ENCODE results near the gene IL1RAPL2. TPM values are rescaled to one million over a fixed set of nuclear protein-coding genes. Genes with fewer than 3 reads are reported as not detected.
"Not testable (repeated sequence)": the region's sequence is repeated elsewhere in the genome, so short reads cannot be mapped to it uniquely, and the experiment has no call there.

IL1RAPL2 gene
- total RNA-seq, 1 experiment from 2014 or later: not detected

DNA sequence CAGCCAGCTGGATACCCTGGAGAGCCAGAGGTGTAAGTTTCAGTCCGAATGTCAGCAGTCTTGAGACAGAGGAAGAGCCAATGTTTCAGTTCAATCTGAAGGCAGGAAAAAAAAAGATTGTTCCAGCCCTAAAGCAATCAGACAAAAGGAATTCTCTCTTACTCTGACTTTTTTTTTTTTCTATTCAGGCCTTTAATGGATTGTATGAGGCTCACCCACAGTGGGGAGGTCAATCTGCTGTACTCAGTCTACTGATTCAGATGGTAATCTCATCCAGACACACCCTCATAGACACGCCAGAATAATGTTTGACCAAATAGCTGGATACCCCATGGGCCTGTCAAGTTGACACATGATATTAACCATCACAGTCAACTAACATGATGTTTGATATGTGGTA lies 602.6 kb downstream of the IL1RAPL2 start:
- no peak for DNase-seq (ENCODE audit: low read depth)

DNA sequence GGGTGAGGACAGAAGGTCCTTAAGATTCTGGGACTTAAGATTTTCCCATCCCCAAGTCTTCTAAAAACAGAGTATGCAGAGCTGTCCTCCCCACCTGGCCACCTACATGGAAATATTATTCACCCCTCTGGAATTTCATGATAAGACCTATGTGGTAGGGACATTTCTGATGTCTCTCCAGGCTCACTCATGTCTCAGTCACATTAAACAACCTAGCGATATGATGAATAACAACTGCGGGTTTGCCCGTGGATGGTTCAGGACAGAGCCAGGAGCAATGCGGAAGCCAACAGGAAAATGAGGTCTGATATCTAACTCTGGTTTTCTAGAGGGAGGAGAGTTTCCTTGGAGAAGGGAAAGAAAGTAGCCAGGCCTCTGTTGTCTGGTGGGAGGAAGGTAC lies 607.1 kb downstream of the IL1RAPL2 start:
- DNase-seq (ENCODE audit: low read depth): no peak

DNA sequence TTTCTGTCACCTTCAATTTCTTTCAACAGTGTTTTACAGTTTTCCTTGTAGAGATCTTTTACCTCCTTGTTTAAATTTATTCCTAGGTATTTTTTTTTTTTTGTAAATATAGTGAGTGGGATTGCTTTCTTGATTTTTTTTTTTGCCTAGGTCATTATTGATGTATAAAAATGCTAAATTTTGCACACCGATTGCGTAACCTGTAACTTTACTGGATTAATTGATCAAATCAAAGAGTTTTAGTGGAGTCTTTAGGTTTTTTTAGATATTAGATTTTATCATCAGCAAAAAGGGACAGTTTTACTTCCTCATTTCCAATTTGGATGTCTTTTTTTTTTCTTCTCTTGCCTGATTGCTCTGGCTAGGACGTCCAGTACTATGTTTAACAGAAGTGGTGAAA lies 613.6 kb downstream of the IL1RAPL2 start:
- DNase-seq (ENCODE audit: low read depth): no peak

DNA sequence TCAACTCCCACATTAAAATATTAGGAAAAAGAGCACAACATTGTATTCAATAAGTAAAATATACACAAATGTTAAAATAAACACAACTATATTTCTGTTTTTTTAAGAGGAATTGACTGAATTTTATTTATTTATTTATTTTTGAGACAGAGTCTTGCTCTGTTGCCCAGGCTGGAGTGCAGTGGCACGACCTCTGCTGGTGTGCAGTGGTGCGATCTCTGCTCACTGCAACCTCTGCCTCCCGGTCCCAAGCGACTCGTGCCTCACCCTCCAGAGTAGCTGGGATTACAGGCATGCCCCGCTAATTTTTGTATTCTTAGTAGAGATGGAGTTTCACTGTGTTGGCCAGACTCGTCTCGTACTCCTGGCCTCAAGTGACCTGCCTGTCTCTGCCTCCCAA lies 623.1 kb downstream of the IL1RAPL2 start:
- no peak for DNase-seq (ENCODE audit: low read depth)

DNA sequence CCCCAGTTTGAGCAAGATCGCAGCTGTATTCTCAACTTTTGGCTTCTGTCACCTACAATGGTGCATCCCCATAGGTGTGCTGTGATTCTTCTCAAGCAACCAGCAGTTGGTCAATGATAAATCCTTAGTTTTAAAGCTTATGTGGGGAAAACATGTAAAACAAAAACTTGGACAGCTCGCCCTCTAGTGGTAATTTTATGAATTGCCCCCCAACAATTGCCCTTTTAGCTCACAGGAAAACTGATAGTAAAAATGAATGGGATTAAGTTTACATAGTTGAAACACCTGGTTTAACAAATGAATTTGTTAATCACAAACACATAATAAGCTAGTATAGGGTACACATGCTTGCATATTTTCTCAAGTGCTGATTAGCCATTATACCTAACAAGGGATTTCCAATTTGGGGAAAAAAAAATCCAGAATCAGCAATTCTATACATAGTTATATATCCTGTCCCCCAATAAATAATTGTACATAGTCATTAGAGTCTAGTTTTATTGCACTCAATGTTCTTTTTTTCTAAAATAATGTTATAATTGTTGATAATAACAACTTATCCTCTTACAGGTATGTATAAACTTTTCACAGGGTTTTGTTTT lies 624.4 kb downstream of the IL1RAPL2 start:
- DNase-seq (ENCODE audit: low read depth): peak; percentile 8

DNA sequence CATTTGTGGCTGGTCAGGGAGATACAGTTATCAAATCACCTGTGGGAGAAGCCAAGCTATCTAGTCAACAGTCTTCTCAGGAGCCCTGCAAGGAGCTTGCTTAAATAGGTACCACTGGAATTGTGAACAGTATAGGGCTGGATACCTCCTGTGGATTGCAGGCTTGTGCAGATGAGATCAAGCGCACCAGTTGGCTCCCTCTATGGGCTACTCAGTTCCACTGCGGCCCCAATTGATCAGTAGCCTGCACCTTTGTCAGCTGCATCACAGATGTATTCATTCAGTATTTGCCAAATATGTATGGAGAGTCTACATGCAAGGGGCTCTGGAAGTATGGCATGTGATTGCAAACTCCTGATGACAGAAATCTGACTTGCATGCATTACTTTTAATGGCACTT lies 625.9 kb downstream of the IL1RAPL2 start:
- DNase-seq (ENCODE audit: low read depth): peak; percentile 1

GRCh38 chrX:105209406-105209805 lies 643.4 kb downstream of the IL1RAPL2 start:
- DNase-seq (ENCODE audit: low read depth): no peak

- DNase-seq (ENCODE audit: low read depth): no peak
Measured at GRCh38 chrX:105210258-105210657, 644.3 kb downstream of the IL1RAPL2 start.

DNA sequence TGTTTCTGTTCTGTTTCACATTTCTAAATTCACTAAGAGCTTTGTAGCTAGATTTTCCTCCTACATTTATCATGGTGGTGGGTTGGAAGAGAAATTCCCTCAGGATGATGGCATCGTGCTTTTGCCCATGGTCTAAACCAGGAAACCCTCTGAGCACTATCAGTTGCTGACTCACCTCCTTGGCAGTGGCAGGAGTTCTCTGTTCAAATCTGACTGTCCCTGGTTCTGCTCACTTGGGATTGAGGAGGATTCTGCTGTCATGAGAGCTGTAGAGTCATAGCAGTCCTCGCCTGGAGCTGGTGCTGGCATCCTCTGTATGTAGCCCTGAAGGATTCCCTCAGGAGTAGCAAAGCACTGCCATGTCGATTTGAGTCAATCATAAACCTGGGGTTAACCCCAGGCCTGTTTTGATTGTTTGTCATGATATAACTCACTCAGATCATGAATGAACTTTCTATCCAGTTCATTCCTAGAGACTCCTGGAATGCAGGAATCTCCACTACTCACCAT lies 645.1 kb downstream of the IL1RAPL2 start:
- no peak for DNase-seq (ENCODE audit: low read depth)

GRCh38 chrX:105219454-105220401 lies 653.7 kb downstream of the IL1RAPL2 start:
- DNase-seq (ENCODE audit: low read depth): no peak

GRCh38 chrX:105220636-105221035 lies 654.6 kb downstream of the IL1RAPL2 start, which contains the start of gene TEX13A:
Gene TEX13A, minus strand, starts transcription at chrX:105220694. Its CDS starts 297 bp downstream, at chrX:105220397.
- no peak for DNase-seq (ENCODE audit: low read depth)

DNA sequence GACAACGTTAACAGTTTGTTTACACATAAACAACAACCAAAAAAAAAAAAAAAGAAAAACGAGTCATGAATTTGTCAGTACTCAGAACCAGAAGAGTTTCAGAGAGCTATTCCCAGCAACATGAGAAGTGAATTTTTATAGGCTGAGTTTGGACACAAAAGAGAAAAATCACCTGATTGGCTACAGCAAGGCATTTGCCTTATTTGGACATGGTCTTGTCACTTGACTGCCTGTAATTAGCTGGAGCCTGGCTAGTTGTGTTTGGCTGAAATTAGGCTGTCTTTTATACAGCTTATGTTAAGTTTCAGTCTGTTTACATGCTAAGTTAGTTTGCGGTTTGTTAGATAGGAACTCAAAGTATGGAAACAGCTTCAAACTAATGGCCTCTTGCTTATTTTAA lies 655.4 kb downstream of the IL1RAPL2 start:
- DNase-seq (ENCODE audit: low read depth): no peak

DNA sequence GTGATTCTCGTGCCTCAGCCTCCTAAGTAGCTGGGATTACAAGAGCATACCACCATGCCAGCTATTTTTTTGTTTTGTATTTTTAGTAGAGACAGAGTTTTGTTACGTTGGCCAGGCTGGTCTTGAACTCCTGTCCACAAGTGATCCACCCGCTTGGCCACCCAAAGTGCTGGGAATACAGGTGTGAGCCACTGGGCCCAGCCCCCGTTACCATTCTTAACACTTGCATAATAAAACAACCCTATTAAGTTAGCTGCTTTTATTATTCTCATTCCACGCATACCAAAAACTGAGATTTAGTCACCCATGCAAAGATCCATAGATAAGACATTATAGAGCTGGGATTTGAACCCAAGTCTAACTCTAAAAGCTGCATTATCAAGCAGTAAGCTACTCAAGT lies 660.5 kb downstream of the IL1RAPL2 start:
- no peak for DNase-seq (ENCODE audit: low read depth)

DNA sequence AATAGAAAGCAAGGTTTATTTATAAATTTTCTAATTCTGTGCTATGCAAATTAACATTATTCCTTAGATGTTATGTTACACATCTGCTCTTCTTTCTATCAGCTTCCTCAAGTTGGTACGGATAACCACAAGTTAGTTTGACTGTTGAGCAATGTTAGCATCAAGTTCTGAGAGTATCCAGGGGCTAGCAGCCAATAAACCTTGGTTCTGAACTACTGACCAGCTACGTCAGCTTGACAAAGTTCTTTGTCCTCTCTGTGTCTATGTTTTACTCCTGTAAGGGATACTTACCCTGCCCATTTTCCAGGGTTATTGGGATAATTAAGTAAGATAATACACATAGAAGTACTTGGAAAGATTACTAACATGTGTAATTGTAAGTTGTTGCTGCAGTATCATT lies 662.6 kb downstream of the IL1RAPL2 start:
- DNase-seq (ENCODE audit: low read depth): no peak

- DNase-seq (ENCODE audit: low read depth): no peak
Measured at GRCh38 chrX:105229146-105229545, 663.1 kb downstream of the IL1RAPL2 start.

DNA sequence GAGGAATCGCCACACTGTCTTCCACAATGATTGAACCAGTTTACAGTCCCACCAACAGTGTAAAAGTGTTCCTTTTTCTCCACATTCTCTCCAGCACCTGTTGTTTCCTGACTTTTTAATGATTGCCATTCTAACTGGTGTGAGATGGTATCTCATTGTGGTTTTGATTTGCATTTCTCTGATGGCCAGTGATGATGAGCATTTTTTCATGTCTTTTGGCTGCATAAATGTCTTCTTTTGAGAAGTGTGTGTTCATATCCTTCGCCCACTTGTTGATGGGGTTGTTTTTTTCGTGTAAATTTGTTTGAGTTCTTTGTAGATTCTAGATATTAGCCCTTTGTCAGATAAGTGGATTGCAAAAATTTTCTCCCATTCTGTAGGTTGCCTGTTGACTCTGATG lies 671.4 kb downstream of the IL1RAPL2 start:
- not testable (repeated sequence) for DNase-seq (ENCODE audit: low read depth)

GRCh38 chrX:105241056-105241455 lies 675.1 kb downstream of the IL1RAPL2 start:
- DNase-seq (ENCODE audit: low read depth): no peak

DNA sequence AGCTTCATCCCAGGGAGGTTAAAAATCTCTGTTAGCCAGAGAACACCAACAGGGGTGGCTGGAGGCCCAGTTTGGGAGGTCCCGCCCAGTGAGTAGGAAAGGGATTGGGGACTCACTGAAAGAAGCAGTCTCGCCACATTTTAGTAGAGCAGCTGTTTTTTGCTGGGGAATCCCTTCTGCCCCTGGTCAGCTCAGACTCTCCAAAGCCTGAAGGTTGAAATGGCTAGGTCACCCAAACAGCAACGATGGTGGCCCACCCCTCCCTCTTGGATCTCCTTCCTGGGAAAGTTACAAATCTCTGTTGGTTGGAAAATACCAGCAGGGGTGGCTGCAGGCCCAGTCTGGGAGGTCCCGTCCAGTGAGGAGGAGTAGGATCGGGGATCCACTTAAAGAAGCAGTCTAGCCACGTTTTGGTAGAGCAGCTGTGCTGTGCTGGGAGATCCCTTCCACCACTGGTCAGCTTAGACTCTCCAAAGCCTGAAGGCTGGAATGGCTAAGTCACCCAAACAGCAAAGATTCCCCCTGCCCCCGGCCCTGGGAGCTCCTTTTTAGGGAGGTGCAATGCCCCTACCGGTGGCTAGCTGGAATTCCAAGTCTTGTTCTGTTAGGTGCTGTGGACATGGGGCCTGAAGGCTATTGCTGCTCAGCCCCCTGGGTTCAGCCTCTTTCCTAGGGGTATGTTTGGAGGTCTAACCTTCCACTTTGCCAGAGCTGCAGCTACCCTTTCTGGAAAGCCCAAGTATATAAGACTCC lies 694.5 kb downstream of the IL1RAPL2 start:
- no peak for DNase-seq (ENCODE audit: low read depth)

- DNase-seq (ENCODE audit: low read depth): no peak
Measured at GRCh38 chrX:105263171-105263570, 697.2 kb downstream of the IL1RAPL2 start.

DNA sequence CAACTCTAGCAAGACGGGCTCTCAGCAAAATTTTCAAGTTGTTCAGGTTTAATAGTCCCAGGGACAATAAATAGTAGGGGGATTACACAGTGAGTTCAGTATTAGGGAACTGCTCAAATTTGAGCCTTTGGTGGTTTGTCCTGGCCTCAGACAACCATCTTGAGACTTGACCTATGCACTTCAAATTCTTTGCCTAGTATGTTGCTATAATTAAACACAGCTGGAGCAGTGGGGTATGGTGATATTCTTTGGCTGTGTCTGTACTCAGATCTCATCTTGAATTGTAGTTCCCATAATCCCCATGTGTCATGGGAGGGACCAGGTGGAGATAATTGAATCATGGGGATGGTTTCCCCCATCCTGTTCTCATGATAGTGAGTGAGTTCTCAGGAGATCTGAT lies 697.8 kb downstream of the IL1RAPL2 start:
- DNase-seq (ENCODE audit: low read depth): no peak

DNA sequence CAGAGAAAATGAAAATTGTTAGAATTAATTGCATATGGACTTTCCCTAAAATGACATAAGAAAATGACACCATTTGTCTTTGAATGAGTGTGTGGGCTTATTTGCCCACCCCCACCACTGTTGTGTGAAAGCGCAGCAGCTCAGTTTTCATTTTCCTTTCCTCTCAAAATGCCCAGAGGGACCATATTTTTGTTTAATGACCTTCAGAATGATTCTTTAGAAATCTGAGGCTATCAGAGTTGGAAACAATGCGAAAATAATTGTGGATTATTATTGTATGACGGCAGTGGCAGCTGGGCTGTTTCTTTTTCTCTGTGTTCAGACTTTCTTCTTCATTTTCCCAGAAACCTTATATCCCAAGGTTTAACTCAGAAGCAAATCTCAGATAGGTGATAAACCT lies 699.1 kb downstream of the IL1RAPL2 start:
- DNase-seq (ENCODE audit: low read depth): no peak

- no peak for DNase-seq (ENCODE audit: low read depth)
Measured at GRCh38 chrX:105266456-105266855, 700.5 kb downstream of the IL1RAPL2 start.

All from M059J (cell line).